Endothelial cell of umbilical vein (primary cell): ENCODE data around the gene RIMKLB. TPM values are rescaled to one million over a fixed set of nuclear protein-coding genes. Genes with fewer than 3 reads are reported as not detected.

Experiments used
- BruUV-seq: library from RNA; stranded (reverse); fragments of 400-500 nt; replicated peaks from 2 replicates; lab custom pipeline; 2021; lab: Mats Ljungman, UMichigan
- CTCF ChIA-PET: fragments of 300-600, 350-600 bp; sonication (Branson Sonifier 250); formaldehyde crosslinking; loops from one replicate; lab custom pipeline; 2021; ENCODE audit warnings: antibody characterized with exemption, inconsistent platforms; lab: Charles Lee
- POLR2A ChIA-PET: fragments of 300-600, 350-600 bp; sonication (Branson Sonifier 250); formaldehyde crosslinking; loops from one replicate; lab custom pipeline; 2021; ENCODE audit warnings: antibody characterized with exemption, inconsistent platforms; lab: Charles Lee
- DNase-seq: peaks from one replicate; pipeline ENCODE4 v3.0.0-alpha.2; 2011; ENCODE audit warnings: low read depth, low spot score
- FAIRE-seq: peaks from 2 replicates; lab custom pipeline; 2011; peaks lifted over from hg19 to GRCh38; lab: Jason Lieb, UNC
- H2AFZ ChIP-seq: 2 replicates; pipeline ENCODE4 v1.6.0; 2012; ENCODE audit warnings: low read depth, low read length, control low read depth, inconsistent platforms
- H3K27ac ChIP-seq: 2 replicates; pipeline ENCODE4 v1.5.1; 2011; ENCODE audit warnings: low read depth, mild to moderate bottlenecking, control low read depth, low read length, moderate library complexity; ENCODE audit not compliant: insufficient read depth
- H3K27me3 ChIP-seq, 2 experiments: 2 replicates each; pipeline versions ENCODE4 v1.6.0 to v1.6.1; 2011; ENCODE audit warnings: low read length in 2 of 2, mixed read lengths in 1 of 2; ENCODE audit not compliant: control insufficient read depth in 2 of 2, insufficient read depth in 2 of 2
- H3K36me3 ChIP-seq, 2 experiments: 2 replicates in 1 of 2; 3 replicates in 1 of 2; pipeline ENCODE4 v1.5.1; 2011; ENCODE audit warnings: low read length in 2 of 2, mild to moderate bottlenecking in 1 of 2, moderate library complexity in 1 of 2; ENCODE audit not compliant: control insufficient read depth in 2 of 2, insufficient read depth in 2 of 2; ENCODE audit errors: extremely low read depth in 1 of 2
- H3K4me1 ChIP-seq: 3 replicates; pipeline ENCODE4 v1.5.1; 2011; ENCODE audit warnings: mild to moderate bottlenecking, low read length; ENCODE audit not compliant: control insufficient read depth, insufficient read depth; ENCODE audit errors: extremely low read depth
- H3K4me2 ChIP-seq: 2 replicates; pipeline ENCODE4 v1.6.1; 2011; ENCODE audit warnings: low read length, control low read depth, mixed read lengths; ENCODE audit not compliant: insufficient read depth
- H3K4me3 ChIP-seq, 3 experiments: fragments of 200-600 bp in 1 of 3; sonication (generic), shearing (Covaris generic) in 1 of 3; replicated peaks in 1 of 3; 2 replicates each; pipeline ENCODE4 v1.5.1; 2011 to 2016; ENCODE audit warnings: control low read depth in 3 of 3, low read length in 3 of 3, mild to moderate bottlenecking in 2 of 3, inconsistent platforms in 1 of 3, low read depth in 1 of 3, moderate library complexity in 1 of 3; ENCODE audit not compliant: insufficient read depth in 1 of 3
- H3K79me2 ChIP-seq: 2 replicates; pipeline ENCODE4 v1.6.0; 2012; ENCODE audit warnings: low read length, inconsistent platforms; ENCODE audit not compliant: control insufficient read depth, insufficient read depth
- H3K9ac ChIP-seq: replicated peaks from 2 replicates; pipeline ENCODE3; 2011; ENCODE audit warnings: low read length, control low read depth; ENCODE audit not compliant: insufficient read depth; ENCODE audit errors: extremely low read depth
- H3K9me1 ChIP-seq: replicated peaks from 3 replicates; pipeline ENCODE4 v1.6.0; 2011; ENCODE audit warnings: mild to moderate bottlenecking, low read length; ENCODE audit not compliant: control insufficient read depth, insufficient read depth; ENCODE audit errors: extremely low read depth
- H3K9me3 ChIP-seq: replicated peaks from 2 replicates; pipeline ENCODE4 v1.5.1; 2012; ENCODE audit warnings: low read length, inconsistent platforms; ENCODE audit not compliant: control insufficient read depth, insufficient read depth
- H4K20me1 ChIP-seq: replicated peaks from 2 replicates; pipeline ENCODE3; 2011; ENCODE audit warnings: mild to moderate bottlenecking, low read length; ENCODE audit not compliant: control insufficient read depth, insufficient read depth; ENCODE audit errors: extremely low read depth
- EZH2 ChIP-seq: IDR thresholded peaks from 2 replicates; pipeline ENCODE4 v1.6.1; 2012; ENCODE audit warnings: borderline replicate concordance, low read depth, mild to moderate bottlenecking, moderate library complexity, low read length, inconsistent platforms; ENCODE audit not compliant: severe bottlenecking
- FOS ChIP-seq: IDR thresholded peaks from 2 replicates; pipeline ENCODE4 v1.6.1; 2011; ENCODE audit warnings: mild to moderate bottlenecking, low read length, moderate library complexity, borderline replicate concordance; ENCODE audit not compliant: insufficient read depth
- GATA2 ChIP-seq: IDR thresholded peaks from 2 replicates; pipeline ENCODE4 v1.7.0; 2011; ENCODE audit warnings: low read depth, mild to moderate bottlenecking, moderate library complexity, mixed read lengths, low read length; ENCODE audit not compliant: insufficient read length, insufficient read depth
- JUN ChIP-seq: IDR thresholded peaks from 2 replicates; pipeline ENCODE4 v1.6.1; 2011; ENCODE audit warnings: borderline replicate concordance, low read depth; ENCODE audit not compliant: insufficient read length, insufficient read depth
- MYC ChIP-seq: IDR thresholded peaks from one replicate; pipeline ENCODE4 v1.6.1; 2011; ENCODE audit warnings: mild to moderate bottlenecking, low read depth, low read length
- POLR2A ChIP-seq: IDR thresholded peaks from 2 replicates; pipeline ENCODE4 v1.6.1; 2012; ENCODE audit warnings: low read depth, mild to moderate bottlenecking, control low read depth, low read length
- POLR2AphosphoS5 ChIP-seq: IDR thresholded peaks from 2 replicates; pipeline ENCODE4 v1.6.1; 2012; ENCODE audit warnings: low read depth, mild to moderate bottlenecking, control low read depth, low read length, moderate library complexity; ENCODE audit not compliant: insufficient read depth
- dilution Hi-C: fragments of 300-500 bp; cut with MboI; formaldehyde crosslinking; loops from one replicate; pipeline ENCODE4 v1.15.0; 2019; ENCODE audit warnings: low sequenced_read_pairs; ENCODE audit not compliant: extremely low pct_ligation_motif_present
- intact Hi-C: fragments of 100-400 bp; cut with micrococcal nuclease; formaldehyde crosslinking; loops from one replicate; pipeline ENCODE4 v1.10.0; 2022
- polyA plus RNA-seq, 4 experiments: library from polyadenylated mRNA; depleted of rRNA in 3 of 4; stranded (reverse) in 3 of 4; unstranded in 1 of 4; fragments of >200 nt; gene quantifications; 2 replicates each; pipeline versions ENCODE4 v1.2.1 to v1.2.3, GENCODE V29; 2011 to 2012; ENCODE audit warnings: missing spikeins in 1 of 4
- total RNA-seq: library from RNA; stranded (reverse); gene quantifications from 2 replicates; pipeline ENCODE4 v1.2.3, GENCODE V29; 2021
- TF ChIP-seq, protein P1 (sequence below), 2 donors: IDR thresholded peaks; 1 replicate in 1 of 2; 2 replicates in 1 of 2; pipeline ENCODE4 v1.5.1; 2011; ENCODE audit warnings: low read length in 2 of 2, mild to moderate bottlenecking in 2 of 2, moderate library complexity in 2 of 2, control low read depth in 1 of 2, inconsistent platforms in 1 of 2, low read depth in 1 of 2; ENCODE audit not compliant: insufficient read depth in 1 of 2; ENCODE audit errors: extremely low read depth in 1 of 2
- TF ChIP-seq, protein P2 (sequence below): IDR thresholded peaks from 2 replicates; pipeline ENCODE4 v1.6.1; 2011; ENCODE audit not compliant: insufficient read depth, insufficient read length

RIMKLB gene
- total and polyA plus RNA-seq, 2 donors (not counting 3 experiments of a cell fraction or from before 2014, with no cell fraction given): 35.5 to 64.3 TPM

DNA sequence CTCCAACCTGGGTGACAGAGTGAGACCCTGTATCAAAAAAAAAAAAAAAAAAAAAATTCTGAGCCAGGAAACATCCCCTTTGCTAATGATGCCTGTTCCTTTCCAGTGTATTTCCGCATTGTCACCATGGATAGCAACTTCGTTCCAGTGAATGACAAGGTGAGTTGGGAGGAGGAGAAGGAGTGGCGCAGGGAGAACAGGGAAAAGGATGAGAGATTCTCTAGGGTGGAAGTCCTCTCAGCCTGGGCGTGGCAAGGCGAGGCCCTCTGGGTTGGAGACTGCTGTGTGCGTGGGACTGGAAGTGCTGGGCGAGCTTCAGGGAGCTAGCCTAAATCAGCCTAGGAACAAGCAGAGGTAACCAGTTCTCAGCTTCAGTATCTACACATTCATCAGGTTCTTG lies 131.8 kb downstream of the RIMKLB start:
- Histone ChIP-seq H4K20me1 (no peaks in the 10 kb centered on the region), H3K27me3 (no peaks in the 10 kb centered on the region), H3K9me1 (no peaks in the 10 kb centered on the region), H3K36me3 (no peaks in the 10 kb centered on the region), H2AFZ (no peak overlapping the region), H3K4me2 (no peak overlapping the region), H3K9ac (no peak overlapping the region), H3K79me2 (no peaks in the 10 kb centered on the region), H3K9me3 (no peaks in the 10 kb centered on the region), H3K4me1 (no peaks in the 10 kb centered on the region), H3K4me3 (no peak overlapping the region), H3K27ac (no peak overlapping the region)
- no peak for FAIRE-seq
- TF ChIP-seq, protein P1, sequence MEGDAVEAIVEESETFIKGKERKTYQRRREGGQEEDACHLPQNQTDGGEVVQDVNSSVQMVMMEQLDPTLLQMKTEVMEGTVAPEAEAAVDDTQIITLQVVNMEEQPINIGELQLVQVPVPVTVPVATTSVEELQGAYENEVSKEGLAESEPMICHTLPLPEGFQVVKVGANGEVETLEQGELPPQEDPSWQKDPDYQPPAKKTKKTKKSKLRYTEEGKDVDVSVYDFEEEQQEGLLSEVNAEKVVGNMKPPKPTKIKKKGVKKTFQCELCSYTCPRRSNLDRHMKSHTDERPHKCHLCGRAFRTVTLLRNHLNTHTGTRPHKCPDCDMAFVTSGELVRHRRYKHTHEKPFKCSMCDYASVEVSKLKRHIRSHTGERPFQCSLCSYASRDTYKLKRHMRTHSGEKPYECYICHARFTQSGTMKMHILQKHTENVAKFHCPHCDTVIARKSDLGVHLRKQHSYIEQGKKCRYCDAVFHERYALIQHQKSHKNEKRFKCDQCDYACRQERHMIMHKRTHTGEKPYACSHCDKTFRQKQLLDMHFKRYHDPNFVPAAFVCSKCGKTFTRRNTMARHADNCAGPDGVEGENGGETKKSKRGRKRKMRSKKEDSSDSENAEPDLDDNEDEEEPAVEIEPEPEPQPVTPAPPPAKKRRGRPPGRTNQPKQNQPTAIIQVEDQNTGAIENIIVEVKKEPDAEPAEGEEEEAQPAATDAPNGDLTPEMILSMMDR (IDR thresholded peaks at IDR 0.05; ENCODE audit: extremely low read depth in 1 of 2, insufficient read depth in 1 of 2, low read depth in 1 of 2, low read length in 2 of 2): no peak
- no peak for TF ChIP-seq POLR2AphosphoS5
- TF ChIP-seq, protein P2, sequence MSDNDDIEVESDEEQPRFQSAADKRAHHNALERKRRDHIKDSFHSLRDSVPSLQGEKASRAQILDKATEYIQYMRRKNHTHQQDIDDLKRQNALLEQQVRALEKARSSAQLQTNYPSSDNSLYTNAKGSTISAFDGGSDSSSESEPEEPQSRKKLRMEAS: no peak
- no peak for TF ChIP-seq MYC
- TF ChIP-seq POLR2A: no peak
- no peak for TF ChIP-seq JUN
- TF ChIP-seq EZH2: no peak
- no peak for TF ChIP-seq GATA2
- TF ChIP-seq FOS: no peak
- dilution Hi-C loops (no loop called here), intact Hi-C loops (no loop called here)
- no peak for DNase-seq
- ChIA-PET POLR2A (no interaction called here), CTCF (interaction anchor here (1.0 to 1.8 kb wide), 2 partner anchors 61 kb away, joined by 5 to 7 read pairs; no protein-coding TSS in a partner anchor)
- BruUV-seq: no TSS peak
